Mesothelial cell of epicardium (in vitro differentiated cells): ENCODE results near the gene DIPK1C. TPM values are rescaled to one million over a fixed set of nuclear protein-coding genes. Genes with fewer than 3 reads are reported as not detected.

Experiments
- DNase-seq, 2 experiments: peaks; one replicate each; pipeline ENCODE4 v3.0.0; 2021; ENCODE audit warnings: low spot score in 2 of 2; ENCODE audit not compliant: unreplicated experiment in 2 of 2
- H3K27ac Mint-ChIP-seq: 2 replicates; pipeline ENCODE4 v1.8.0; 2021; ENCODE audit warnings: mixed read lengths
- H3K27me3 Mint-ChIP-seq: 2 replicates; pipeline ENCODE4 v1.8.0; 2021; ENCODE audit warnings: low read depth, mixed read lengths
- H3K36me3 Mint-ChIP-seq: 2 replicates; pipeline ENCODE4 v1.8.0; 2021; ENCODE audit warnings: mixed read lengths
- H3K4me1 Mint-ChIP-seq: 2 replicates; pipeline ENCODE4 v1.8.0; 2021; ENCODE audit warnings: mixed read lengths
- H3K4me3 Mint-ChIP-seq: 2 replicates; pipeline ENCODE4 v1.8.0; 2021; ENCODE audit warnings: mild to moderate bottlenecking, moderate library complexity, mixed read lengths
- H3K9me3 Mint-ChIP-seq: 2 replicates; pipeline ENCODE4 v1.8.0; 2021; ENCODE audit warnings: mixed read lengths
- CTCF ChIP-seq: fragments of 200-600 bp; sonication (generic); IDR thresholded peaks from one replicate; pipeline ENCODE4 v1.5.0; 2021; ENCODE audit warnings: antibody characterized with exemption; ENCODE audit not compliant: unreplicated experiment
- total RNA-seq: library from RNA; stranded (reverse); gene quantifications from 3 replicates; pipeline ENCODE4 v1.2.1, GENCODE V29; 2021

DIPK1C gene
- total RNA-seq, 1 donor from 2014 or later: not detected

GRCh38 chr18:74445585-74445984 lies 11.5 kb downstream of the DIPK1C start:
- no peak for DNase-seq
- no peak for TF ChIP-seq CTCF
- H3K36me3 Mint-ChIP-seq: no peaks in the 10 kb centered on the region
- no peak overlapping the region for H3K4me3 Mint-ChIP-seq
- H3K27me3 Mint-ChIP-seq: peaks cover 31% of the 10 kb centered on the region
- H3K27ac Mint-ChIP-seq: no peak overlapping the region
- H3K4me1 Mint-ChIP-seq: peaks cover 7% of the 10 kb centered on the region
- no peaks in the 10 kb centered on the region for H3K9me3 Mint-ChIP-seq

GRCh38 chr18:74444104-74444503 lies 13.0 kb downstream of the DIPK1C start:
- Mint-ChIP-seq H3K27ac (no peak overlapping the region), H3K4me1 (peaks cover 7% of the 10 kb centered on the region), H3K4me3 (no peak overlapping the region), H3K27me3 (peaks cover 28% of the 10 kb centered on the region), H3K9me3 (no peaks in the 10 kb centered on the region), H3K36me3 (no peaks in the 10 kb centered on the region)
- DNase-seq: no peak
- no peak for TF ChIP-seq CTCF

- Mint-ChIP-seq H3K36me3 (no peaks in the 10 kb centered on the region), H3K27me3 (peaks cover 34% of the 10 kb centered on the region), H3K4me3 (no peak overlapping the region), H3K9me3 (no peaks in the 10 kb centered on the region), H3K27ac (no peak overlapping the region), H3K4me1 (peaks cover 7% of the 10 kb centered on the region)
- no peak for DNase-seq
- TF ChIP-seq CTCF: no peak
These were observed 16.2 kb downstream of the DIPK1C start for GRCh38 chr18:74440808-74441427.

GRCh38 chr18:74438091-74438490 lies 19.0 kb downstream of the DIPK1C start:
- Mint-ChIP-seq H3K27me3 (peaks cover 12% of the 10 kb centered on the region), H3K4me1 (peaks cover 4% of the 10 kb centered on the region)

GRCh38 chr18:74436158-74436769 lies 20.8 kb downstream of the DIPK1C start:
- Mint-ChIP-seq H3K27me3 (peaks cover 7% of the 10 kb centered on the region), H3K4me1 (no peaks in the 10 kb centered on the region), H3K36me3 (no peaks in the 10 kb centered on the region), H3K27ac (no peak overlapping the region), H3K9me3 (no peaks in the 10 kb centered on the region), H3K4me3 (no peak overlapping the region)
- TF ChIP-seq CTCF: no peak
- DNase-seq: no peak

More at GRCh38 chr18:74438091-74438490, 19.0 kb downstream of the DIPK1C start:
- Mint-ChIP-seq H3K27ac (no peak overlapping the region), H3K36me3 (no peaks in the 10 kb centered on the region), H3K4me3 (no peak overlapping the region), H3K9me3 (no peaks in the 10 kb centered on the region)
- no peak for DNase-seq
- no peak for TF ChIP-seq CTCF
